ENCODE measurements around the gene ADAMTS3. TPM values are rescaled to one million over a fixed set of nuclear protein-coding genes. Genes with fewer than 3 reads are reported as not detected.

The ADAMTS3 gene
- total RNA-seq, 1 donor from 2014 or later: 10.3 TPM

- TF ChIP-seq, protein P1, sequence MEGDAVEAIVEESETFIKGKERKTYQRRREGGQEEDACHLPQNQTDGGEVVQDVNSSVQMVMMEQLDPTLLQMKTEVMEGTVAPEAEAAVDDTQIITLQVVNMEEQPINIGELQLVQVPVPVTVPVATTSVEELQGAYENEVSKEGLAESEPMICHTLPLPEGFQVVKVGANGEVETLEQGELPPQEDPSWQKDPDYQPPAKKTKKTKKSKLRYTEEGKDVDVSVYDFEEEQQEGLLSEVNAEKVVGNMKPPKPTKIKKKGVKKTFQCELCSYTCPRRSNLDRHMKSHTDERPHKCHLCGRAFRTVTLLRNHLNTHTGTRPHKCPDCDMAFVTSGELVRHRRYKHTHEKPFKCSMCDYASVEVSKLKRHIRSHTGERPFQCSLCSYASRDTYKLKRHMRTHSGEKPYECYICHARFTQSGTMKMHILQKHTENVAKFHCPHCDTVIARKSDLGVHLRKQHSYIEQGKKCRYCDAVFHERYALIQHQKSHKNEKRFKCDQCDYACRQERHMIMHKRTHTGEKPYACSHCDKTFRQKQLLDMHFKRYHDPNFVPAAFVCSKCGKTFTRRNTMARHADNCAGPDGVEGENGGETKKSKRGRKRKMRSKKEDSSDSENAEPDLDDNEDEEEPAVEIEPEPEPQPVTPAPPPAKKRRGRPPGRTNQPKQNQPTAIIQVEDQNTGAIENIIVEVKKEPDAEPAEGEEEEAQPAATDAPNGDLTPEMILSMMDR (conservative IDR thresholded peaks at IDR 0.05): no peak
- no peaks in the 10 kb centered on the region for H3K36me3 Mint-ChIP-seq
Measured at GRCh38 chr4:72531322-72531721, 37.7 kb downstream of the ADAMTS3 start.

GRCh38 chr4:72529148-72529822 lies 39.7 kb downstream of the ADAMTS3 start:
- Mint-ChIP-seq H3K4me3 (no peak overlapping the region), H3K9me3 (no peaks in the 10 kb centered on the region), H3K27me3 (no peaks in the 10 kb centered on the region), H3K4me1 (ENCODE audit: unreplicated experiment) (no peaks in the 10 kb centered on the region), H3K27ac (no peak overlapping the region), H3K36me3 (no peaks in the 10 kb centered on the region)
- TF ChIP-seq, protein P1 (conservative IDR thresholded peaks at IDR 0.05): no peak
- DNase-seq (ENCODE audit: extremely low spot score, unreplicated experiment): no peak

More at GRCh38 chr4:72531322-72531721, 37.7 kb downstream of the ADAMTS3 start:
- no peak overlapping the region for H3K27ac Mint-ChIP-seq
- no peaks in the 10 kb centered on the region for H3K27me3 Mint-ChIP-seq
- no peaks in the 10 kb centered on the region for H3K9me3 Mint-ChIP-seq
- H3K4me3 Mint-ChIP-seq: no peak overlapping the region
- no peak for DNase-seq (ENCODE audit: extremely low spot score, unreplicated experiment)
- H3K4me1 Mint-ChIP-seq (ENCODE audit: unreplicated experiment): no peaks in the 10 kb centered on the region

- Mint-ChIP-seq H3K36me3 (no peaks in the 10 kb centered on the region), H3K27me3 (no peaks in the 10 kb centered on the region), H3K9me3 (no peaks in the 10 kb centered on the region), H3K4me1 (ENCODE audit: unreplicated experiment) (no peaks in the 10 kb centered on the region), H3K27ac (no peak overlapping the region), H3K4me3 (no peak overlapping the region)
- TF ChIP-seq, protein P1 (conservative IDR thresholded peaks at IDR 0.05): peak; percentile 35
- no peak for DNase-seq (ENCODE audit: extremely low spot score, unreplicated experiment)
Measured at GRCh38 chr4:72527038-72527646, 41.9 kb downstream of the ADAMTS3 start.

GRCh38 chr4:72525938-72526337 lies 43.1 kb downstream of the ADAMTS3 start:
- Mint-ChIP-seq H3K4me3 (no peak overlapping the region), H3K36me3 (no peaks in the 10 kb centered on the region), H3K27ac (no peak overlapping the region), H3K27me3 (no peaks in the 10 kb centered on the region), H3K9me3 (no peaks in the 10 kb centered on the region), H3K4me1 (ENCODE audit: unreplicated experiment) (no peaks in the 10 kb centered on the region)
- TF ChIP-seq, protein P1 (conservative IDR thresholded peaks at IDR 0.05): no peak
- DNase-seq (ENCODE audit: extremely low spot score, unreplicated experiment): no peak

GRCh38 chr4:72522440-72522839 lies 46.6 kb downstream of the ADAMTS3 start:
- Mint-ChIP-seq H3K27me3 (no peaks in the 10 kb centered on the region), H3K9me3 (no peaks in the 10 kb centered on the region), H3K36me3 (no peaks in the 10 kb centered on the region), H3K4me1 (ENCODE audit: unreplicated experiment) (no peaks in the 10 kb centered on the region), H3K4me3 (no peak overlapping the region), H3K27ac (no peak overlapping the region)
- TF ChIP-seq, protein P1 (conservative IDR thresholded peaks at IDR 0.05): no peak
- DNase-seq (ENCODE audit: extremely low spot score, unreplicated experiment): no peak

All from type B pancreatic cell (in vitro differentiated cells).